Psoas muscle (tissue), 8 donors: ENCODE results near the gene GRID2. TPM values are rescaled to one million over a fixed set of nuclear protein-coding genes. Genes with fewer than 3 reads are reported as not detected.

Experiments used
- ATAC-seq, 4 donors: fragments of 200-7000 bp; cut with Tn5 transposase; one replicate each; pipeline ENCODE4 v1.9.1; 2020; ENCODE audit warnings: moderate library complexity in 3 of 4, mild to moderate bottlenecking in 2 of 4
- DNase-seq, 2 donors: peaks; one replicate each; pipeline ENCODE4 v3.0.0-alpha.2; 2020
- H3K27ac ChIP-seq: fragments of 200-600 bp; one replicate; pipeline ENCODE4 v1.8.0; 2022
- H3K27me3 ChIP-seq, 3 donors: fragments of 200-600 bp in 1 of 3; one replicate each; pipeline versions ENCODE4 v1.6.1 to v1.8.0; 2013 to 2022; ENCODE audit warnings: low read length in 2 of 3, mild to moderate bottlenecking in 2 of 3, moderate library complexity in 1 of 3; ENCODE audit not compliant: insufficient read depth in 3 of 3
- H3K36me3 ChIP-seq, 2 donors: fragments of 200-600 bp in 1 of 2; one replicate each; pipeline versions ENCODE4 v1.6.1 to v1.8.0; 2013 to 2022; ENCODE audit warnings: low read depth in 1 of 2, mild to moderate bottlenecking in 1 of 2, moderate library complexity in 1 of 2; ENCODE audit not compliant: insufficient read depth in 1 of 2
- H3K4me1 ChIP-seq: fragments of 200-600 bp; one replicate; pipeline ENCODE4 v1.8.0; 2022
- H3K4me3 ChIP-seq: fragments of 200-600 bp; one replicate; pipeline ENCODE4 v1.8.0; 2022; ENCODE audit warnings: mild to moderate bottlenecking
- H3K9me3 ChIP-seq: fragments of 200-600 bp; one replicate; pipeline ENCODE4 v1.8.0; 2022
- CTCF ChIP-seq: fragments of 200-600 bp; IDR thresholded peaks from one replicate; pipeline ENCODE4 v1.8.0; 2022; ENCODE audit warnings: antibody characterized with exemption
- WGBS, 3 donors: extraction: QIAGEN DNeasy Blood & Tissue Kit; methylation state at CpG; one replicate each; pipeline versions ENCODE4 v1.1.6 to v1.1.7; 2013; 5-methylcytosine and 5-hydroxymethylcytosine counted together
- intact Hi-C, 2 donors: fragments of 100-400 bp; cut with DNase I; formaldehyde crosslinking; loops; one replicate each; pipeline versions ENCODE4 v1.11.0 to v1.14.2; 2022
- polyA plus RNA-seq, 3 donors: library from polyadenylated mRNA; stranded (reverse); fragments of 200-250 nt; gene quantifications; one replicate each; pipeline ENCODE4 v1.2.3, GENCODE V29; 2013
- total RNA-seq, 4 donors: library from RNA; stranded (reverse); fragmentation: NEBNext Ultra II Directional in 2 of 4; extraction: Animal tissue kit (Norgen Biotek cat#: 25700) in 2 of 4; gene quantifications; one replicate each; pipeline versions ENCODE4 v1.2.1 to v1.2.4, GENCODE V29; 2021 to 2023
- donor health status: healthy with polysubstance abuse.
- donor health status: DM: no; HTN: no; CAD: no; lungs with moderate emphysema.
- donor health status: Bipolar disorder and iron deficiency.
- donor health status: healthy.
- donor health status: DM: yes; HTN: yes; CAD: no.
- donor health status: DM: no; HTN: no; CAD: no.
- donor health status: DM: no; HTN: no; CAD: no.
- donor health status: DM: yes; HTN: yes; CAD: no.

GRID2 gene
- total and polyA plus RNA-seq, 7 donors = not detected

- H3K4me3 ChIP-seq = no peak overlapping the region
Observed at GRCh38 chr4:93740890-93741289, 1437.1 kb downstream of the GRID2 start.

GRCh38 chr4:93743022-93743421 lies 1439.3 kb downstream of the GRID2 start:
- H3K9me3 ChIP-seq = no peaks in the 10 kb centered on the region
- no peaks in the 10 kb centered on the region for H3K36me3 ChIP-seq
- WGBS, 3 donors = 83 to 90% (median 86%) methylated on average over 2 of the region's 2 CpGs
- DNase-seq (no peak), ATAC-seq (no peak)
- H3K27ac ChIP-seq = no peak overlapping the region
- no peak overlapping the region for H3K4me3 ChIP-seq
- H3K4me1 ChIP-seq = no peaks in the 10 kb centered on the region
- H3K27me3 ChIP-seq = no peaks in the 10 kb centered on the region
- intact Hi-C loops = no loop called here
- no peak for TF ChIP-seq CTCF

More at GRCh38 chr4:93740890-93741289, 1437.1 kb downstream of the GRID2 start:
- Histone ChIP-seq H3K27me3 (no peaks in the 10 kb centered on the region), H3K36me3 (no peaks in the 10 kb centered on the region), H3K27ac (no peak overlapping the region), H3K9me3 (no peaks in the 10 kb centered on the region), H3K4me1 (no peaks in the 10 kb centered on the region)
- intact Hi-C loops = no loop called here
- no peak for ATAC-seq
- no peak for TF ChIP-seq CTCF
- no peak for DNase-seq

- intact Hi-C loops = no loop called here
- H3K4me3 ChIP-seq = no peak overlapping the region
- H3K4me1 ChIP-seq = no peaks in the 10 kb centered on the region
- H3K36me3 ChIP-seq = no peaks in the 10 kb centered on the region
- no peak for TF ChIP-seq CTCF
- H3K27me3 ChIP-seq = no peaks in the 10 kb centered on the region
- DNase-seq = no peak
- no peaks in the 10 kb centered on the region for H3K9me3 ChIP-seq
- 90 to 97% (median 94%) methylated on average over 1 of the region's 1 CpG for WGBS, 3 donors
- ATAC-seq = no peak
- no peak overlapping the region for H3K27ac ChIP-seq
Observed at GRCh38 chr4:93743635-93744034, 1439.9 kb downstream of the GRID2 start.

DNA sequence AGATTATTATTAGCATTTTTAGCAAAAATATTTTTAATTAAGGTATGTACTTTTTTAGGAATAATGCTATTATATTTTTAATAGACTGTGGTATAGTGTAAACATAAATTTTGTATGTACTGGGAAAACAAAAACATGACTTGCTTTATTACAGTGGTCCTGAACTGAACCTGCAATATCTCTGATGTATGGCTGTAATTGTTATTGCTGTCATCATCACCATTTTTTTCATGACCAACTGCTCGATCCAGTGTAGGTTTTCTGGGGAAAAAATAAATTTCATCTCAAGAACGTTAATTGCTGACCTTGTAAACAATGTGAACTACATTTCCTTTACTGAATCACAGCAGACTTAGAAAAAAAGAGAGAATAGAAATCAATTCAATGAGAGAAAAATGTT lies 1441.2 kb downstream of the GRID2 start:
- DNase-seq = no peak
- Histone ChIP-seq H3K27me3 (no peaks in the 10 kb centered on the region), H3K9me3 (no peaks in the 10 kb centered on the region), H3K36me3 (no peaks in the 10 kb centered on the region), H3K4me3 (no peak overlapping the region), H3K4me1 (no peaks in the 10 kb centered on the region), H3K27ac (no peak overlapping the region)
- intact Hi-C loops = no loop called here
- no peak for ATAC-seq
- WGBS, 3 donors = 48 to 64% (median 62%) methylated on average over 2 of the region's 2 CpGs
- no peak for TF ChIP-seq CTCF

GRCh38 chr4:93746031-93746430 lies 1442.3 kb downstream of the GRID2 start:
- TF ChIP-seq CTCF = no peak
- Histone ChIP-seq H3K27ac (no peak overlapping the region), H3K36me3 (no peaks in the 10 kb centered on the region), H3K4me3 (no peak overlapping the region), H3K4me1 (no peaks in the 10 kb centered on the region), H3K27me3 (no peaks in the 10 kb centered on the region), H3K9me3 (no peaks in the 10 kb centered on the region)
- no peak for ATAC-seq
- DNase-seq = no peak
- intact Hi-C loops = no loop called here
